Measurements from ENCODE around the gene PIP4K2C. TPM values are rescaled to one million over a fixed set of nuclear protein-coding genes. Genes with fewer than 3 reads are reported as not detected.

The PIP4K2C gene
- total and polyA plus RNA-seq, 10 of the 15 experiments (the other 5 are each of a cell fraction or from before 2014, with no cell fraction given) = 4.8 to 25.1 (median 14.9) TPM

DNA sequence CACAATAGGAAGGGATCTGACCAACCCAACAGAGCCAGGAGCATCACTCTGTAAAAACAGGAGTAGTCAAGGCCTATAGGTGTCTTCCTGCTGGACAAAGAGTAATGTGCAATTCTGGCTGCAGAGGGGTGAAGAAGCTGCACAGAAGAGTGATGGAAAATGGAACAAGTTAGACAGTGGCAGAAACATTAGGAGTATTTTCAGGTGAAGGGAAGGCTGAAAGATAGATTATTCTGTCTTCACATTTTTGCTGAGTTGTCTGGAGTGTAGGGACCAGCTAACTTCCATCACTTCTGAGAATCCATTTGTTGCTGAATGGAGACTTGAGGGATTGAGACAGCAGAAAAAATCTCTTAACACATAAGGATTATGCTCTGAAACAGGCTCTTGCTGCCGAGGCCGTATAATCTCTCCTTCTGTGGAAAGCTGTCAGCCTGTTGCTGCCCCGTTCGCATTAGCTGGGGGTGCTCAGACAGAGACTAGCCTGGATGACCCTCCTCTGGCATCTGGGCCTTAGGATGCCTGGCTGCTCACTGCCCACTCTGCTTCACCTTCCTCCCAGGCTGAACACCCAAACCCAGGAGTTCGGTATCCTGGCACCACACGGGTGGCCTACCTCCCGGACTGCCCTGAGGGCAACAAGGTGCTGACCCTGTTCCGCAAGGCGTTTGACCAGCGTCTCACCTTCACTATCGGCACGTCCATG lies 17.1 kb downstream of the PIP4K2C start:
- CTCF ChIA-PET = interaction anchor here (0.6 to 1.8 kb wide), 2 partner anchors 13 to 19 kb away, joined by 3 read pairs; no protein-coding TSS in a partner anchor

More for the DNA sequence above, 17.1 kb downstream of the PIP4K2C start:
- Histone ChIP-seq H3K9me3 (replicated peaks; ENCODE audit: control insufficient read depth, insufficient read depth, low read length) (no peaks in the 10 kb centered on the region), H3K36me3 (ENCODE audit: control insufficient read depth in 2 of 2, insufficient read depth in 2 of 2, low read length in 1 of 2) (no peaks in the 10 kb centered on the region; a peak in 1 of 4 replicates), H3K4me1 (ENCODE audit: control insufficient read depth, insufficient read depth, low read length) (peaks cover 4% of the 10 kb centered on the region; the same call in 1 of the 2 replicates), H3K9ac (ENCODE audit: control insufficient read depth, insufficient read depth, low read length) (no peak overlapping the region), H4K20me1 (ENCODE audit: control insufficient read depth, insufficient read depth) (no peaks in the 10 kb centered on the region), H3K79me2 (ENCODE audit: control insufficient read depth, insufficient read depth, low read length) (no peaks in the 10 kb centered on the region), H3K4me3 (no peak overlapping the region), H3K27ac (ENCODE audit: control insufficient read depth, insufficient read depth) (no peak overlapping the region), H3K4me2 (ENCODE audit: control insufficient read depth, insufficient read depth) (no peak overlapping the region), H3K27me3 (replicated peaks in 1 of 2; ENCODE audit: control insufficient read depth in 2 of 2, insufficient read depth in 2 of 2, low read length in 1 of 2) (no peaks in the 10 kb centered on the region), H2AFZ (ENCODE audit: control insufficient read depth, low read depth, low read length) (no peak overlapping the region)
- RAD21 ChIA-PET (ENCODE audit: unreplicated experiment) = no interaction called here
- TF ChIP-seq CHD2 (IDR thresholded peaks at IDR 0.05; ENCODE audit: borderline replicate concordance, low read depth, low read length) (no peak), BACH1 (IDR thresholded peaks at IDR 0.05; ENCODE audit: borderline replicate concordance) (no peak), POLR2A (IDR thresholded peaks at IDR 0.05; ENCODE audit: low read depth, low read length) (no peak), ATF7 (IDR thresholded peaks at IDR 0.05; ENCODE audit: low read depth) (no peak), SREBF2 (IDR thresholded peaks at IDR 0.05; ENCODE audit: low read length) (no peak), ZNF24 (IDR thresholded peaks at IDR 0.05) (no peak), EZH2 (IDR thresholded peaks at IDR 0.05; ENCODE audit: borderline replicate concordance, control insufficient read depth, low read depth, low read length) (no peak)
- TF ChIP-seq, protein P1, sequence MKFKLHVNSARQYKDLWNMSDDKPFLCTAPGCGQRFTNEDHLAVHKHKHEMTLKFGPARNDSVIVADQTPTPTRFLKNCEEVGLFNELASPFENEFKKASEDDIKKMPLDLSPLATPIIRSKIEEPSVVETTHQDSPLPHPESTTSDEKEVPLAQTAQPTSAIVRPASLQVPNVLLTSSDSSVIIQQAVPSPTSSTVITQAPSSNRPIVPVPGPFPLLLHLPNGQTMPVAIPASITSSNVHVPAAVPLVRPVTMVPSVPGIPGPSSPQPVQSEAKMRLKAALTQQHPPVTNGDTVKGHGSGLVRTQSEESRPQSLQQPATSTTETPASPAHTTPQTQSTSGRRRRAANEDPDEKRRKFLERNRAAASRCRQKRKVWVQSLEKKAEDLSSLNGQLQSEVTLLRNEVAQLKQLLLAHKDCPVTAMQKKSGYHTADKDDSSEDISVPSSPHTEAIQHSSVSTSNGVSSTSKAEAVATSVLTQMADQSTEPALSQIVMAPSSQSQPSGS (IDR thresholded peaks at IDR 0.05; ENCODE audit: low read length) = no peak
- FAIRE-seq = no peak
- no TSS peak for BruUV-seq (replicated peaks)
- SMC1A ChIA-PET (ENCODE audit: uncharacterized antibody, unreplicated experiment) = interaction anchor here (0.8 to 1.4 kb wide), 3 partner anchors 9 to 16 kb away, joined by 3 to 4 read pairs (median 3); no protein-coding TSS in a partner anchor
- no peak for ATAC-seq
- DNase-seq (ENCODE audit: low read depth, low spot score) = no peak
- WGBS (ENCODE audit: insufficient coverage, insufficient replicate concordance, low lambda C conversion rate, missing lambda C conversion rate) = 90% methylated on average over 12 of the region's 12 CpGs
- POLR2A ChIA-PET = interaction anchor here (0.6 to 1.0 kb wide), 3 partner anchors 15 to 357 kb away, joined by 3 to 7 read pairs (median 4); partner anchors contain the start of genes PIP4K2C and STAC3
- in situ Hi-C loops (cut with MboI) (no loop called here), intact Hi-C loops (cut with micrococcal nuclease; ENCODE audit: unreplicated experiment) (no loop called here)
